HCT116 (cell line): Measurements from ENCODE around the gene NOS2. TPM values are rescaled to one million over a fixed set of nuclear protein-coding genes. Genes with fewer than 3 reads are reported as not detected.

Source experiments
- ATAC-seq: fragments of 200-7000 bp; cut with Tn5 transposase; 2 replicates; pipeline ENCODE4 v1.9.1; 2020; ENCODE audit warnings: mild to moderate bottlenecking, moderate library complexity
- BruUV-seq: library from RNA; stranded (reverse); fragments of 400-500 nt; replicated peaks from 2 replicates; lab custom pipeline; 2021; lab: Mats Ljungman, UMichigan
- CTCF ChIA-PET: fragments of 300-600 bp; sonication (Branson Sonifier 250); formaldehyde crosslinking; loops from one replicate; lab custom pipeline; 2021; ENCODE audit warnings: antibody characterized with exemption; lab: Charles Lee
- POLR2A ChIA-PET: fragments of 300-600, 350-600 bp; sonication (Branson Sonifier 250); formaldehyde crosslinking; loops from one replicate; lab custom pipeline; 2021; ENCODE audit warnings: antibody characterized with exemption; lab: Charles Lee
- RAD21 ChIA-PET, 2 experiments: fragments of 300-600 bp; sonication (Branson Sonifier 250); formaldehyde crosslinking; loops; one replicate each; lab custom pipeline; 2023; ENCODE audit warnings: low total read pairs in 2 of 2; ENCODE audit not compliant: uncharacterized antibody in 2 of 2, unreplicated experiment in 2 of 2, low non-redundant PET in 1 of 2; lab: Charles Lee
- DNase-seq: peaks from one replicate; pipeline ENCODE4 v3.0.0-alpha.2; 2010; ENCODE audit warnings: low read depth, low spot score
- H2AFZ ChIP-seq: fragments of 200-600 bp; shearing (Covaris generic), sonication (generic); 2 replicates; pipeline ENCODE4 v1.6.1; 2017; ENCODE audit warnings: low read depth, mixed run types, mixed read lengths, antibody characterized with exemption, low read length; ENCODE audit not compliant: poor library complexity, severe bottlenecking
- H3K27ac ChIP-seq: 2 replicates; pipeline ENCODE4 v1.5.1; 2012; ENCODE audit warnings: low read depth, low read length
- H3K27me3 ChIP-seq: fragments of 200-600 bp; sonication (generic); 2 replicates; pipeline ENCODE4 v1.6.1; 2016; ENCODE audit warnings: mixed run types, low read length, mixed read lengths; ENCODE audit not compliant: insufficient read depth
- H3K36me3 ChIP-seq, 2 experiments: fragments of 200-500 bp in 1 of 2; fragments of 200-600 bp in 1 of 2; sonication (Bioruptor generic) in 1 of 2; sonication (generic) in 1 of 2; 2 replicates each; pipeline versions ENCODE4 v1.5.1 to v1.6.1; 2014 to 2016; ENCODE audit warnings: low read length in 2 of 2, inconsistent platforms in 1 of 2, mixed read lengths in 1 of 2, mixed run types in 1 of 2; ENCODE audit not compliant: insufficient read depth in 2 of 2, control insufficient read depth in 1 of 2
- H3K4me1 ChIP-seq, 2 experiments: fragments of 200-600 bp in 1 of 2; sonication (generic) in 1 of 2; 2 replicates each; pipeline versions ENCODE4 v1.5.1 to v1.6.1; 2012 to 2017; ENCODE audit warnings: low read length in 2 of 2, inconsistent platforms in 1 of 2, mild to moderate bottlenecking in 1 of 2, mixed read lengths in 1 of 2, mixed run types in 1 of 2, moderate library complexity in 1 of 2; ENCODE audit not compliant: insufficient read depth in 2 of 2, control insufficient read depth in 1 of 2
- H3K4me2 ChIP-seq: fragments of 200-600 bp; sonication (generic); 2 replicates; pipeline ENCODE4 v1.6.1; 2017; ENCODE audit warnings: mixed run types, low read length, mixed read lengths
- H3K4me3 ChIP-seq, 2 experiments: fragments of 200-600 bp in 1 of 2; sonication (generic) in 1 of 2; replicated peaks in 1 of 2; 2 replicates each; pipeline ENCODE4 v1.5.1; 2011 to 2016; ENCODE audit warnings: low read length in 2 of 2, control low read depth in 1 of 2, low read depth in 1 of 2, mild to moderate bottlenecking in 1 of 2, mixed read lengths in 1 of 2, mixed run types in 1 of 2
- H3K79me2 ChIP-seq: fragments of 200-600 bp; sonication (generic); 2 replicates; pipeline ENCODE4 v1.6.1; 2017; ENCODE audit warnings: mild to moderate bottlenecking, mixed run types, low read length, moderate library complexity, mixed read lengths; ENCODE audit not compliant: insufficient read depth
- H3K9ac ChIP-seq: fragments of 200-600 bp; sonication (generic); 2 replicates; pipeline ENCODE4 v1.6.1; 2016; ENCODE audit warnings: low read length, mixed read lengths
- H3K9me2 ChIP-seq: fragments of 200-600 bp; sonication (generic), shearing (Covaris generic); 2 replicates; pipeline ENCODE4 v1.6.1; 2017; ENCODE audit warnings: mixed run types, mild to moderate bottlenecking, moderate library complexity; ENCODE audit not compliant: insufficient read depth
- H3K9me3 ChIP-seq, 2 experiments: fragments of 200-500 bp in 1 of 2; fragments of 200-600 bp in 1 of 2; sonication (Bioruptor generic) in 1 of 2; sonication (generic) in 1 of 2; 2 replicates each; pipeline ENCODE4 v1.6.1; 2014 to 2017; ENCODE audit warnings: low read length in 2 of 2, mixed read lengths in 2 of 2, inconsistent platforms in 1 of 2, low read depth in 1 of 2, mild to moderate bottlenecking in 1 of 2, mixed run types in 1 of 2, moderate library complexity in 1 of 2; ENCODE audit not compliant: control insufficient read depth in 1 of 2, insufficient read depth in 1 of 2
- H4K20me1 ChIP-seq: fragments of 200-600 bp; sonication (generic), shearing (Covaris generic); 2 replicates; pipeline ENCODE4 v1.6.1; 2017; ENCODE audit warnings: mixed run types, mild to moderate bottlenecking, moderate library complexity; ENCODE audit not compliant: insufficient read depth
- ATF3 ChIP-seq: IDR thresholded peaks from 2 replicates; pipeline ENCODE4 v1.6.1; 2012
- CBX3 ChIP-seq: IDR thresholded peaks from 2 replicates; pipeline ENCODE4 v1.6.1; 2012; ENCODE audit warnings: low read depth
- CEBPB ChIP-seq: IDR thresholded peaks from 2 replicates; pipeline ENCODE4 v1.6.1; 2012; ENCODE audit warnings: low read depth
- EZH2 ChIP-seq: fragments of 200-600 bp; sonication (generic); IDR thresholded peaks from 2 replicates; pipeline ENCODE4 v1.6.1; 2017; ENCODE audit warnings: antibody characterized with exemption, mixed run types
- FOSL1 ChIP-seq: IDR thresholded peaks from 2 replicates; pipeline ENCODE4 v1.6.1; 2012; ENCODE audit warnings: low read depth
- JUND ChIP-seq: IDR thresholded peaks from 2 replicates; pipeline ENCODE4 v1.6.1; 2012
- MAX ChIP-seq: IDR thresholded peaks from 2 replicates; pipeline ENCODE4 v1.6.1; 2012
- POLR2A ChIP-seq: IDR thresholded peaks from 2 replicates; pipeline ENCODE4 v1.7.0; 2011; ENCODE audit warnings: borderline replicate concordance; ENCODE audit not compliant: insufficient read depth, insufficient read length; ENCODE audit errors: extremely low read depth
- POLR2AphosphoS5 ChIP-seq: IDR thresholded peaks from 2 replicates; pipeline ENCODE4 v1.6.1; 2011; ENCODE audit warnings: mild to moderate bottlenecking, low read depth, low read length, moderate library complexity
- RAD21 ChIP-seq: IDR thresholded peaks from 2 replicates; pipeline ENCODE4 v1.6.1; 2012; ENCODE audit warnings: low read depth, mild to moderate bottlenecking
- REST ChIP-seq: IDR thresholded peaks from 2 replicates; pipeline ENCODE4 v1.6.1; 2012; ENCODE audit warnings: low read depth
- SP1 ChIP-seq: IDR thresholded peaks from 2 replicates; pipeline ENCODE4 v1.6.1; 2012; ENCODE audit warnings: low read depth
- TCF7L2 ChIP-seq: IDR thresholded peaks from 2 replicates; pipeline ENCODE4 v1.7.0; 2011; ENCODE audit warnings: borderline replicate concordance, inconsistent platforms; ENCODE audit not compliant: insufficient read depth, insufficient read length; ENCODE audit errors: extremely low read depth
- intact Hi-C: fragments of 100-400 bp; cut with micrococcal nuclease; formaldehyde crosslinking; loops from 2 replicates; pipeline ENCODE4 v1.10.0; 2022
- total RNA-seq: library from RNA; stranded (reverse); gene quantifications from one replicate; pipeline ENCODE4 v1.2.1, GENCODE V29; 2021; ENCODE audit not compliant: unreplicated experiment

The NOS2 gene
- total RNA-seq, 1 experiment from 2014 or later: 0.07 TPM

GRCh38 chr17:27809555-27809954 lies 9.2 kb upstream of the NOS2 start:
- H2AFZ ChIP-seq: no peak overlapping the region
- RAD21 ChIA-PET: no interaction called here
- TF ChIP-seq SP1: no peak
- TF ChIP-seq TCF7L2: no peak
- TF ChIP-seq CBX3: no peak
- no peak for TF ChIP-seq MAX
- TF ChIP-seq FOSL1: no peak
- TF ChIP-seq JUND: no peak
- no peak for TF ChIP-seq RAD21
- no peak for TF ChIP-seq EZH2
- no peak for TF ChIP-seq POLR2AphosphoS5
- TF ChIP-seq REST: no peak
- no peak for TF ChIP-seq ATF3
- TF ChIP-seq POLR2A: no peak
- TF ChIP-seq CEBPB: no peak
- TF ChIP-seq, all 23 proteins: peak for 0
- Histone ChIP-seq H3K9me3 (no peaks in the 10 kb centered on the region), H3K4me2 (no peak overlapping the region), H3K4me3 (no peak overlapping the region), H3K9ac (no peak overlapping the region), H3K9me2 (no peaks in the 10 kb centered on the region), H3K4me1 (peaks cover 4 to 8% of the 10 kb centered on the region in 2 experiments; a peak in 3 of 4 replicates), H4K20me1 (no peaks in the 10 kb centered on the region), H3K36me3 (no peaks in the 10 kb centered on the region), H3K79me2 (no peaks in the 10 kb centered on the region), H3K27me3 (no peaks in the 10 kb centered on the region), H3K27ac (no peak overlapping the region)
- ATAC-seq (no peak), DNase-seq (no peak)
- ChIA-PET POLR2A (no interaction called here), CTCF (interaction anchor here (1.6 kb wide), 1 partner anchor 70 kb away, joined by 5 read pairs; no protein-coding TSS in a partner anchor)
- intact Hi-C loops: no loop called here
- BruUV-seq: no TSS peak
